PC-3 (cell line): ENCODE results near the gene IMPA2. TPM values are rescaled to one million over a fixed set of nuclear protein-coding genes. Genes with fewer than 3 reads are reported as not detected.

Experiments used
- ATAC-seq: fragments of 200-7000 bp; cut with Tn5 transposase; 2 replicates; pipeline ENCODE4 v1.9.1; 2020; ENCODE audit warnings: mild to moderate bottlenecking, moderate library complexity
- BruUV-seq: library from RNA; stranded (reverse); fragments of 400-500 nt; replicated peaks from 2 replicates; lab custom pipeline; 2021; lab: Mats Ljungman, UMichigan
- CTCF ChIA-PET: fragments of 300-600 bp; sonication (Branson Sonifier 250); formaldehyde crosslinking; loops from one replicate; lab custom pipeline; 2022; ENCODE audit warnings: antibody characterized with exemption; lab: Charles Lee
- POLR2A ChIA-PET: fragments of 300-600 bp; sonication (Branson Sonifier 250); formaldehyde crosslinking; loops from one replicate; lab custom pipeline; 2022; ENCODE audit warnings: antibody characterized with exemption; ENCODE audit not compliant: unreplicated experiment; lab: Charles Lee
- DNase-seq: peaks from one replicate; pipeline ENCODE4 v3.0.0-alpha.2; 2015
- H2AFZ ChIP-seq: fragments of 300-600 bp; sonication (generic); 2 replicates; pipeline ENCODE4 v1.6.0; 2016; ENCODE audit warnings: antibody characterized with exemption, low read length
- H3F3A ChIP-seq: fragments of 300-600 bp; sonication (generic); one replicate; pipeline ENCODE4 v1.6.0; 2017; ENCODE audit warnings: antibody characterized with exemption, low read length, control low read depth, mild to moderate bottlenecking; ENCODE audit not compliant: unreplicated experiment
- H3K27ac ChIP-seq: fragments of 300-600 bp; sonication (generic); 2 replicates; pipeline ENCODE4 v1.5.1; 2016; ENCODE audit warnings: mild to moderate bottlenecking, low read length
- H3K27me3 ChIP-seq: fragments of 300-600 bp; sonication (generic); 2 replicates; pipeline ENCODE4 v1.6.1; 2016; ENCODE audit warnings: low read length, mixed read lengths
- H3K36me3 ChIP-seq: fragments of 300-600 bp; sonication (generic); 2 replicates; pipeline ENCODE4 v1.6.1; 2016; ENCODE audit warnings: low read depth, mixed run types, low read length, mixed read lengths
- H3K4me1 ChIP-seq: fragments of 300-600 bp; sonication (generic); 2 replicates; pipeline ENCODE4 v1.5.1; 2016; ENCODE audit warnings: low read length; ENCODE audit not compliant: insufficient read depth
- H3K4me2 ChIP-seq: fragments of 300-600 bp; sonication (generic); 2 replicates; pipeline ENCODE4 v1.6.0; 2016; ENCODE audit warnings: low read length
- H3K4me3 ChIP-seq: fragments of 300-600 bp; sonication (generic); 2 replicates; pipeline ENCODE4 v1.5.1; 2016; ENCODE audit warnings: mild to moderate bottlenecking, low read length, mixed read lengths
- H3K79me2 ChIP-seq: fragments of 300-600 bp; sonication (generic); 2 replicates; pipeline ENCODE4 v1.6.1; 2017; ENCODE audit warnings: low read length, mixed read lengths
- H3K9ac ChIP-seq: fragments of 300-600 bp; sonication (generic); 2 replicates; pipeline ENCODE4 v1.6.0; 2016; ENCODE audit warnings: mild to moderate bottlenecking, low read length
- H3K9me2 ChIP-seq: fragments of 300-600 bp; sonication (generic); replicated peaks from 2 replicates; pipeline ENCODE4 v1.6.1; 2016; ENCODE audit warnings: mixed run types, low read length, mixed read lengths
- H3K9me3 ChIP-seq: fragments of 300-600 bp; sonication (generic); 2 replicates; pipeline ENCODE4 v1.6.1; 2016; ENCODE audit warnings: low read length, mixed read lengths
- H4K20me1 ChIP-seq: fragments of 300-600 bp; sonication (generic); 2 replicates; pipeline ENCODE4 v1.6.1; 2016; ENCODE audit warnings: low read length, mixed read lengths
- CTCF ChIP-seq: fragments of 300-600 bp; sonication (generic); conservative IDR thresholded peaks from 2 replicates; pipeline ENCODE4 v1.5.1; 2017; ENCODE audit warnings: antibody characterized with exemption, low read depth, mild to moderate bottlenecking, low read length
- EZH2 ChIP-seq: fragments of 300-600 bp; sonication (generic); IDR thresholded peaks from one replicate; pipeline ENCODE4 v1.6.1; 2017; ENCODE audit warnings: antibody characterized with exemption, mild to moderate bottlenecking, low read length; ENCODE audit not compliant: unreplicated experiment
- EZH2phosphoT487 ChIP-seq: fragments of 300-600 bp; sonication (generic); IDR thresholded peaks from 2 replicates; pipeline ENCODE4 v1.6.1; 2018; ENCODE audit warnings: mild to moderate bottlenecking, antibody characterized with exemption, low read length, borderline replicate concordance
- intact Hi-C: fragments of 100-400 bp; cut with micrococcal nuclease; formaldehyde crosslinking; loops from 2 replicates; pipeline ENCODE4 v1.9.0; 2023
- total RNA-seq: library from RNA; depleted of rRNA; stranded (reverse); fragments of >200 nt; gene quantifications from 2 replicates; pipeline ENCODE4 v1.2.3, GENCODE V29; 2014

Gene IMPA2
- total RNA-seq, 1 experiment from 2014 or later, result 38.2 TPM

DNA sequence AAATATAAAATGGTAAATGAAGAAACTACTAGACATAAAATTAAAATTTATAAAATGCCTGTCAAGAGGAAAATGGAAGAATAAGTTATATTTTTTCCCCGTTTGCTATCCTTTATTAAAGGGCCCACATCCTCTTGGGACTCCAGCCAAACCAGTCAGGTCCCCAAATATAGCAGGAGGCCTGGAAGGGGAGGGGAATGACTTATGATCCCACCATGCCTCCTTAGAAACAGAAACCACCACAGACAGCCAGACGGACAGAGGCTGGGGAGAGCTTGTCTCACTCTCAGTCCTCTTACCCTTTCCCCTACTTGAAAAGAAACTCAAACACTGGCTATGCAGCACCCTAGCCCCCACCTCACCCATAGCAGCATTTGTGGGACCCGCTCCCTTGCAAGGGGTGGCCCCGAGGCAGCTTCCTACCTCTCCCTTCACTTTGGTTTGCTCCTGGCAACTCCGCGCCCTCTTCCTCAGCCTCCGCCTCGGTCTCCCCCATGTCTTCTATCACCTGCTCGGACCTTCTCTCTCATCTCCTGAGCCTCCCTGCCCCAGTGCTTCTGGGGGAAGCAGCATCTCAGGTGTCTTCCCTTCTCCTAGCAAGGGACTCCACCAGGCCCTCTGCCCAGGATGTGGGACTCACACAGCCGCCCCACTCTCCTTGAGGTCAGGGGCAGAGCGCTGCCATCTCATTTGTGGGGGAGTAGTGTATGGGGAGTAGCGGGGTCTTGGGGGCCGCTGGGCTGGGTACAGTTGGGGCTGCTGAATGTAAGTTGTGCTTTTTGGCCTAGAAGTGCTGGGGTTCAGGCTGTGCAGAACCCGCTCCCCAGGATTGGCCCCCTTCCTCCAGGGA lies 75.0 kb downstream of the IMPA2 start:
- Histone ChIP-seq H3K4me2 (no peak overlapping the region), H3K36me3 (no peaks in the 10 kb centered on the region), H3K79me2 (no peaks in the 10 kb centered on the region), H2AFZ (no peak overlapping the region), H4K20me1 (no peaks in the 10 kb centered on the region), H3K9me3 (no peaks in the 10 kb centered on the region), H3K4me1 (no peaks in the 10 kb centered on the region), H3K9ac (no peak overlapping the region), H3K27me3 (peaks cover 15% of the 10 kb centered on the region), H3K27ac (no peak overlapping the region), H3K9me2 (no peaks in the 10 kb centered on the region), H3F3A (no peaks in the 10 kb centered on the region), H3K4me3 (no peak overlapping the region)
- POLR2A ChIA-PET, result no interaction called here
- DNase-seq, result no peak
- no peak for ATAC-seq
- CTCF ChIA-PET, result no interaction called here
- BruUV-seq, result no TSS peak
- TF ChIP-seq EZH2phosphoT487 (no peak), CTCF (no peak), EZH2 (no peak)
- intact Hi-C loops, result no loop called here

GRCh38 chr18:12056884-12057402 lies 75.6 kb downstream of the IMPA2 start:
- no peak overlapping the region for H3K27ac ChIP-seq
- no peak for ATAC-seq
- POLR2A ChIA-PET, result no interaction called here

More at GRCh38 chr18:12056884-12057402, 75.6 kb downstream of the IMPA2 start:
- intact Hi-C loops, result no loop called here
- H3K27me3 ChIP-seq, result peaks cover 15% of the 10 kb centered on the region
- no peaks in the 10 kb centered on the region for H3K4me1 ChIP-seq
- H3K9me2 ChIP-seq, result no peaks in the 10 kb centered on the region
- no peaks in the 10 kb centered on the region for H3K36me3 ChIP-seq
- no peaks in the 10 kb centered on the region for H3K9me3 ChIP-seq
- no peaks in the 10 kb centered on the region for H4K20me1 ChIP-seq
- no peak for DNase-seq
- H3K9ac ChIP-seq, result no peak overlapping the region
- CTCF ChIA-PET, result interaction anchor here (1.0 kb wide), 1 partner anchor 143 kb away, joined by 3 read pairs; no protein-coding TSS in a partner anchor
- H3K4me3 ChIP-seq, result no peak overlapping the region
- H2AFZ ChIP-seq, result no peak overlapping the region
- no TSS peak for BruUV-seq
- no peaks in the 10 kb centered on the region for H3K79me2 ChIP-seq
- H3F3A ChIP-seq, result no peaks in the 10 kb centered on the region
- no peak overlapping the region for H3K4me2 ChIP-seq
- no peak for TF ChIP-seq CTCF
- no peak for TF ChIP-seq EZH2
